HG02884 (cell line): ENCODE data around the gene IGFBP3.

ENCODE experiments used
- ATAC-seq: cut with Tn5 transposase; IDR thresholded peaks from one replicate; pipeline ENCODE4 v1.9.1; 2021; ENCODE audit warnings: mild to moderate bottlenecking, moderate library complexity; ENCODE audit not compliant: unreplicated experiment

The IGFBP3 gene

DNA sequence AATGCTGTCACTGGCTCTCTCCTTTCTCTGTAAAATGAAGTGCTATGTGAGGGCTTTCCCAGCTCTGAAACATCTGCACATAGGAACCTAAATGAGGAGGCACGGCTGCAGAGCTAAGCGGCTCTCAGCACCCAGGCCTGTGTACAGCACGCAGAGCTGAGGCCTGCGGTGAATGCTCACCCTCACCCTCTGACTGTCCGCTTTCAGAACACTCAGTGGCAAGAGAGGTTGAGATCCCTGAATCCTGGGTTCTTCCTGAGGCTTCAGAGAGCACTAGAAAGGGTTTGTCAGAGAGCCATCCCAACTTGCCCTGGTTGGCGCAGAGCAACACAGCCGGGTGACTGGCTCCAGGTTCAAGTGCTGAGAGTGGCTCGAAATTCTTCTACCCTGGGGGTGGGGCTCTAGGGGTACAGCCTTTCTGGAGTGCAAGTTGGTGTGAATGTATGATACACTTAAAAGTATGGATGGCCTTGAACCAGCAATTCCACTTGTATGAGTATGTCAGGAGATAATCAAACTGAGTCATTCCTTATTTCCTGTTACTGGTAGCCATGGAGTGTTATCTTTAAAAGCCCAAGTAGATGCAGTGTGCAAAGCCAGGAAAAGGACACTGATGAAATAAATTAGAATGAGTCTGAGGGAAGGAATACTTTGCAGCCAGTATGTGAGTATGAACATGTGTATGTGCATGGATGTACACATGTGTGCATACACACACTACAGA, 46.5 kb downstream of the IGFBP3 start:
- no peak for ATAC-seq

DNA sequence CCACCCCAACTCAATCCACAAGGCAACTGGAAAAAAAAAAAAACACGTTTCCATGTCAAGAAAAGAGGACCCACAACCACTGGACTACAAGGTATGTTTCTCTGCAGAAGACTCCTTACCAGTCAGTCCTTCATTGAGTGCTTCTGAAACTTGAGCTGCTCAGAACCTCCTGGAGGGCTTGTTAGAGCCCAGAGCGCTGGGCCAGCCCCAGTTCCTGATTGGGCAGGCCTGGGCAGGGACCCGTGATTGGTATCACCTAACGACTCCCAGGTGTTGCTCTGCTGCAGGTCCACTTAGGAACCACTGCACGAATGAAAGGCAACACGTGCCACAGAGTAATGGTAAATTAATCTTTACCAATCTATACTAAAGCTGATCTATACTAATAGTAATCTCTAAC, 47.7 kb downstream of the IGFBP3 start:
- no peak for ATAC-seq

DNA sequence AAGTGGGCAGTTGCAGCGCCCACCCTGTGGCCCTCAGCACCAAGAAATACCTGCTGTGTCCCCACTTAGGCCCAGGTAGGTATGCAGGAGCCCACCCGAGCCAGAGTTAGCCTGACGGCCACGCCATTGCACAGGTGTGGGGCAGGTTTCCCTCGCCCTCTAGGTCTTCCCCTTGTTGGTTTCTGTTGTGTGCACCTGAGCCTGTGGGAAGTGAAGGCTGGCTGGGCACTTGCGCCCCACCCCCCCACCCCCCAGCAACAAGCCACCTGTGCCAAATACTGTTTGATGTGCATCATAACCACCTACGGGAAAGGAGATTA, 48.1 kb downstream of the IGFBP3 start, which contains the start of gene CCDC201:
Gene CCDC201 (minus strand): TSS at position 48 of the 320 bp plus-strand sequence. CDS start 75 bp downstream, outside the sequence.
- ATAC-seq, result no peak

DNA sequence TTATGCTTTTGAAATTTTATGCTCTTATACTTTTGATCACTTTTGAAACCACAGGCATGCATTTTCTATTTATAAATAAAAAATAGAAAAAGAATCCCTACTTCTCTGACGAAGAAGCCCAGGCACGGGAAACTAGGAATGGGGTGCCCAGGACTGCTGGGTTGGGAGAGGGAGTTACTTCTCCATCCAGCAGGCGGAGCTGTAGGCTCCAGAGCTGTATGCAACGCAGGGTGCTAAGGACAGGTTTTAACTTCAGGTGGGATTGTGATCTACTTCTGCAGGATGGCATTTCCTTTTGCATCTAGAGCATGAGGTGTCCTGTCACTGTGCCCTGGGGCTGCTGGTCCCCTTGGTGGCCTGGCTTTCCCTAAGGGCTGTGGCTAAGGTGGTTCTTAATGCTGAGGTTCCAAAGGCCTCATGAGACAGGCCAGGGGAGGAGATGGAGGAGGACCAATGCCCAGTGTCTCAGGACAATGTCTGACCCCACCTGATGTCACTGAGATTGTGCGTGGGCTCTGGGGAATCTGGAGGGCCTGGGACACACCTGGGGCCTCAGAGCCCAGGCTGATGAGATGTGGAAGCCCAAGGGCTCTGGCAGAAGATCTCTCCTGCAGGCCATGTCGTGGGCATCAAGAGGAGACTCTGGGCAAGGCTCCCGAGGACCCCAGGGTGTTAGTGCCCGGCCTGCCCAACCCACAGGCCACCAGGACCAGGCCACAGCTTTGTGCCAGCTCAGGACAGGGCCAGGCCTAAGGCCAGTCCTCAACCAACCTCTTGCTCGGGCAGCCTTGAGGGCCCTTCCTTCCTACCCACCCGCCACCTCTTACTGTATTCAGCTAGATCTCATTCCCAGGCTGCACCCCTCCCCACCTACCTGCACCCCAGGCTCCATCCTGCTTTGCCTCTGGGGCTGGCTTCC, 48.7 kb downstream of the IGFBP3 start:
- no peak for ATAC-seq

DNA sequence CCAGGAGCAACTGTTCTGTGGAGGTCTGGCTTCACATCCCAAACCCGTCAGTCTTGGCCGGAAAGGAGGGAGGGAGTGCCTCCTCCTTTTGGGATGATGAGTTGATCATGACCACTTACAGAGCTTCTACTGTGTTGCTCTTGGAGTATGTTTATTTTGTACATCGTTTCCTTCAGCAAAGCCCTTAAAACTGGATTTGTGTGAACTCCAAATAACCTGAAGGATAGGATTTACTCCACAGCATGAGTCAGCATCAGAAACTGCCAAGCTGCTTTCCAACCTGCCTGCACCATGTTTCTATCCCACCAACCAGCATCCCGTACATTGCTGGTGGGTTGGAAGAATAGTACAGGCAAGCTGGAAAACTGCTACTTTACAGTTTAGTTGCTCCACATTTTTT, 51.6 kb downstream of the IGFBP3 start:
- no peak for ATAC-seq

DNA sequence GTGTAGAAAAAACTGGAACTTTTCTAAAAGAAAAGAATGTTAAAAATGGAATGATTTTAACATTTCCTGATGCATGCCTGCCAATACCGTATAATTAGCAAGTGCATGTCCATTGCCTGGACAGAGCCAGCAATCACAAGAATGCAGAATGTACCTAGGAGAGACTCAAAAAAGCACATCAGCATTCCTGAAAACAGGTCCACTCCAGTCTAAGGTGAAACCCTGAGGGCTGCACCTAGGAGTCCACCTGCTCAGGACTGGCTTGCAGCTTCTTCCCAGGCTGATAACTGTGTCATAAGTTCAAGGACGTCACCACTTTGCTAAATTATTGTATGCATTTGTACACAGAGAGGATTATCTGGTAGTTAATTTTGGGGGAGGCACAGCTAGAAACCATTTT, 53.6 kb downstream of the IGFBP3 start:
- no peak for ATAC-seq

DNA sequence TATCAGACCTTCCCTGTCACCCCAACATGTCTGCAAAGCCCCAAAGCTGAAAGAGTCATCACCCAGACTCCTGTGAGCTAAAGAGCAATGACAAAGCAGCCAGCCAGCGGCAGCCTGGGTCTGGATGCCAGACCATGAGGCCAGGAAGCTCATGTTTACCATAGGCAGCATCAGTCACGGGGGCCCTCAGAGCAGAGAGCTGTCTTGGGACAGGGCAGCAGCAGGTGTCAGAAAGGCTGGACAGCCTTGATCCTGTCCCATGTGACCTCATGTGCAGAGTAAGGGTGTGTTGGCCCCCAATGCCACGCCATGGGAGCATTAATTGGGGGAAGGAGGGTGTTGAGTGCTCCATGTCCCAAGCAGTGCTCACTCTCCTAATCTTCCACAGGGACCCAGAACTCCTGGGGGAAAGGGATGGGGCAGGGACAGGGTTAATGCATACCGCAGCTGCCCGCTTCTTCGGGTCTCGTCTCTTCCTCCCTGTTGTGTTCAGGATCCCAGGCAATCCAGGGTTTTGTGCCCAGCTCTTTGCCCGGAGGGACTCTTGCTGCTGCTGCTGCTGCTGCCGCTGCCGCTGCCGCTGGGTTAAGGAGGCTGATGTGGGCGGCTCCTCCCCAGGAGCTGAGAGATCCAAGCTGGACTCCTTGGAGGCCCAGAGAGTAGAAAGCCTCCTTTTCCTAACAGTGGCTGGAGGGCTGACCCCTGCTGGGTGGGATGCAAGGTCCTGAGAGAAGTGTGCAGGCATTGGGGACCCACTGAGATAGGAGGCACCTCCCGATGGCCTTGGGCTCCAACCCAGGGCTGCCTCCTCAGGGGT, 55.3 kb downstream of the IGFBP3 start:
- no peak for ATAC-seq

DNA sequence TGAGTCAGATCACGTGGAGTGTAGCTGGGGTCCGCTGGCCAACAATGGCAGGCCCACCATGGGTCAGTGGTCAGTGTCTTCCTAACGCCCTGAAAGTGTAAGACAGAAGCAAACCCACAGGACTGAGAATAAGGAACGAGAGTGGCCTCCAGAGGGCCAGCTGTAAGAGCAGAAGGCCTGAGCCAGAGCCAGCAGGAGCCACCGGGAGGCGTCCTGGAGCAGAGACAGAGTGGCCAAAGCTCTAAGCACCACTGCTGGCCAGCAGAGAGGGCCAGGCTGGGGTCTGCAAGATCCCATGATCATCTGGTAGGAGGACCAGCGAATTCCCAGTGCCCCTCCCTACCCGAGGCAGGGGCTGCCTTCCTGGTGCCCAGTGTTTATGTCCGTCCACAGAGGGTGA, 57.4 kb downstream of the IGFBP3 start:
- no peak for ATAC-seq
